ENCODE measurements around the gene HADHA. TPM values are rescaled to one million over a fixed set of nuclear protein-coding genes. Genes with fewer than 3 reads are reported as not detected.

Gene HADHA
- total RNA-seq, 1 experiment from 2014 or later = 96.8 TPM

DNA sequence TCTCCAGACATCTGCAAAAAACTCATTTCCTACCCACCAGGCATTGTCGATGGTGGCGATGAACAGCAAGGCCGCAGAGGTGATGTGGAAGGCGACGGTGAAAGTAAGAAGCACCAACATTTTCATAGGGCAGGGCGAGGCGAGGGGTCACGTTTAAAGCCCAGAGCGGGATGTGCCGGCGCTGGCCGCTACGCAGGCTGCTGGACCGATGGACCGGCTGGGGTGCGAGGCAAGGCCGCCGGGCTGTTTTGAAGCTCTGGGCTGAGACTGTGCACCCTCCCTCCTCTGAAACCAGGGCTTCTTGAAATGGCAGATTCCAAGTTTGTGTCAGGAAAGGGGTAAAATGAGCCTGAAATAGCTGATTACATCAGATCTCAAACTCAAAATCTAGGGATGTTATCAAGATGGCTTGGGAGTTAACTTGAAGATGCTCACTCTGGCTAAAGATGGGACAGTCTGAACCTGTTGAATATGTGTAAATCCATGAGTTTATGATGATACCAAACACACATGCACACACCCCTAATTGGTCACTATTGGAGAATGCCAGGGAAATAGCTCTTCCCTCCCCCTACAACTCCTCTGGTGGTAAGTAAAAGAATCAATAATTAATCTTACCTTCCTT, 103.2 kb downstream of the HADHA start:
- no peak for DNase-seq (ENCODE audit: low spot score)

Other genes with a start within 250 kb of the HADHA start
- 42.6 and 61.1 TPM in 2 replicates for gene RAB10, start 210.5 kb downstream of the HADHA start, total RNA-seq (2014; rRNA removed; shearing (Covaris generic))
- not detected in 2 replicates for gene GAREM2, start 71.5 kb downstream of the HADHA start, total RNA-seq (2014; rRNA removed; shearing (Covaris generic))
- 68.8 and 71.4 TPM in 2 replicates for gene HADHB, start 307 bp upstream of the HADHA start, total RNA-seq (2014; rRNA removed; shearing (Covaris generic))
- gene SELENOI, start 101.5 kb upstream of the HADHA start, total RNA-seq (2014; rRNA removed; shearing (Covaris generic)) = 10.9 and 18.8 TPM in 2 replicates
- gene ADGRF3, start 102.2 kb upstream of the HADHA start, total RNA-seq (2014; rRNA removed; shearing (Covaris generic)) = 0.02 TPM in 1 of 2 replicates, not detected in the other
- not detected in 2 replicates for gene DRC1, start 157.3 kb upstream of the HADHA start, total RNA-seq (2014; rRNA removed; shearing (Covaris generic))
- gene OTOF, start 233.5 kb upstream of the HADHA start, total RNA-seq (2014; rRNA removed; shearing (Covaris generic)) = 0.14 TPM in 1 of 2 replicates, not detected in the other

Data from H4 (cell line).